RCC 7860 (cell line): Measurements from ENCODE around the gene SLC35E3.
"Not testable (repeated sequence)": the region's sequence is repeated elsewhere in the genome, so short reads cannot be mapped to it uniquely, and the experiment has no call there.

Experiments
- DNase-seq: peaks from one replicate; pipeline ENCODE4 v3.0.0-alpha.2; 2015; ENCODE audit warnings: low spot score
- FAIRE-seq: peaks from 2 replicates; lab custom pipeline; 2012; peaks lifted over from hg19 to GRCh38; lab: Jason Lieb, UNC

Gene SLC35E3

DNA sequence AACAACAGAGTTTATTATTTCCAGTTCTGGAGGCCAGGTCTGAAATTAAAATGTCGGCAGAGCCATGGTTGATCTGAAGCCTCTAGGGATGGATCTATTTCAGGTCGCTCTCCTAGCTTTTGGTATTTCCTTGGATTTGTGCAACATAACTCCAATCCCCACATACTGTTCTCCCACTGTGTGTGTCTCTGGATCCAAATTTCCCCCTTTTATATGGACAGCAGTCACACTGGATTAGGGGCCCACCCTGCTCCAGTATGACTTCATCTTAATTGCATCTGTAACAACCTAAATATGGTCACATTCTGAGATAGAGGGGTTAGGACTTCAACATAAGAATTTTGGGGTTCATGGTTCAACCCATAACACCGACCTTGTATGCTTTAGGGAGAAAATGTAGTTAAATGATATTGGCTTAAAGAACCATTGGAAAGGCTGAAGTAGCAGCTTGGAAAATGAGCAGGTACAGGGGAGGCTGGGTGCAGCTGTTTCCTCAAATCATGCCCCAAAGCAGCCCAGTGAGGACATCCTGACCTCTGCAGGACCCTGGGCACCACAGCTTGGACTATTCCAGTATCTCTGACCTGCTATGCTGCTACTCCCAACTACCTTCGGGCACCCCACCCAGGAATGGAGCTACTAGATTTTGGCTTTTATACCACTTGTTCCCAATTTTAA, 48.1 kb downstream of the SLC35E3 start:
- no peak for DNase-seq
- FAIRE-seq: no peak

GRCh38 chr12:68794653-68795251, 48.8 kb downstream of the SLC35E3 start:
- DNase-seq (peak; percentile 25), FAIRE-seq (no peak)

DNA sequence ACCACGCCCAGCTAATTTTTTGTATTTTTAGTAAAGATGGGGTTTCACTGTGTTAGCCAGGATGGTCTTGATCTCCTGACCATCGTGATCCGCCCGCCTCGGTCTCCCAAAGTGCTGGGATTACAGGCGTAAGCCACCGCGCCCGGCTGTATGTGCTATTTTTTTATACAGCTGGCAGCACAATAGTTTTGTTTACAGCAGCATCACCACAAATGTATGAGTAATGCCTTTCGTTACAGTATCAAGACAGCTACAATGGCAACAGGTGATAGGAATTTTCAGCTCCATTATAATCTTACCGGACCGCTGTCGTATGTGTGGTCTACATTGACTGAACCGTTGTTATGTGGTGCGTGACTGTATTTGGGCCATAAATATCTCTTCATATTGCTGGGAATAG, 50.4 kb downstream of the SLC35E3 start:
- no peak for FAIRE-seq
- DNase-seq: no peak

- FAIRE-seq: no peak
- DNase-seq: no peak
These were observed 52.9 kb downstream of the SLC35E3 start for GRCh38 chr12:68798882-68799234.

- no peak for DNase-seq
- FAIRE-seq: no peak
These were observed 54.3 kb downstream of the SLC35E3 start for GRCh38 chr12:68800294-68800693.

DNA sequence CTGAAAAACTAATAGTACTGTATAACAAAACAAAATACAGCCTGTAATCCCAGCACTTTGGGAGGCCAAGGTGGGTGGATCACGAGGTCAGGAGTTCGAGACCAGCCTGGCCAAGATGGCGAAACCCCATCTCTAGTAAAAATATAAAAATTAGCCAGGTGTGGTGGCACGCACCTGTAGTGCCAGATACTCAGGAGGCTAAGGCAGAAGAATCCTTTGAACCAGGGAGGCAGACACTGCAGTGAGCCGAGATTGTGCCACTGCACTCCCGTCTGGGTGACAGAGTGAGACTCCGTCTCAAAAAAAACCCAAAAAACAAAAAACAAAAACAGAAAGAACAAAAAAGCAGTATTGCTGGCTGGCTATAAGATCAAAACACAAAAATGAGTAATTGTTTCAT, 55.1 kb downstream of the SLC35E3 start:
- FAIRE-seq, DNase-seq: not testable (repeated sequence)

- not testable (repeated sequence) for DNase-seq, FAIRE-seq
These were observed 56.4 kb downstream of the SLC35E3 start for GRCh38 chr12:68802372-68802745.

DNA sequence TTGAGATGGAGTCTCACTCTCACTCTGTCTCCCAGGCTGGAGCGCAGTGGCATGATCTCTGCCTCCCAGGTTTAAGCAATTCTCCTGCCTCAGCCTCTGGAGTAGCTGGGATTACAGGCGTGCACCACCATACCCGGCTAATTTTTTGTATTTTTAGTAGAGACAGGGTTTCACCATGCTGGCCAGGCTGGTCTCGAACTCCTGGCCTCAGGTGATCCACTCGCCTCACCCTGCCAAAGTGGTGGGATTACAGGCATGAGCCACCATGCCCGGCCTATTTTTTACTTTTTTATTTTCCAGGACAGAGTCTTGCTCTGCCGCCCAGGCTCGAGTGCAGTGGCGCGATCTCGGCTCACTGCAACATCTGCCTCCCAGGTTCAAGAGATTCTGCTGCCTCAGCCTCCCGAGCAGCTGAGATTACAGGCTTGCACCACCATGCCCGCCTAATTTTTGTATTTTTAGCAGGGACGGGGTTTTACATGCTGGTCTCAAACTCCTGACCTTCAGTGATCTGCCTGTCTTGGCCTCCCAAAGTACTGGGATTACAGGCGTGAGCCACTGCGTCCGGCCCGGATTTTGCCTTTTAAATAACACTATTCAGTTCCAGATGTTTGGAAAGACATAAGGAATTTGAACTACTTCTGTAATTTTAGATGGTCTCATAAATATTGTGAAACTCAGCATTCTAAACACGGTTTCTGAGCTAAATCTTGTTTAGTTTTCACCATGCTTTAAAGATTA, 57.1 kb downstream of the SLC35E3 start:
- not testable (repeated sequence) for FAIRE-seq, DNase-seq

DNA sequence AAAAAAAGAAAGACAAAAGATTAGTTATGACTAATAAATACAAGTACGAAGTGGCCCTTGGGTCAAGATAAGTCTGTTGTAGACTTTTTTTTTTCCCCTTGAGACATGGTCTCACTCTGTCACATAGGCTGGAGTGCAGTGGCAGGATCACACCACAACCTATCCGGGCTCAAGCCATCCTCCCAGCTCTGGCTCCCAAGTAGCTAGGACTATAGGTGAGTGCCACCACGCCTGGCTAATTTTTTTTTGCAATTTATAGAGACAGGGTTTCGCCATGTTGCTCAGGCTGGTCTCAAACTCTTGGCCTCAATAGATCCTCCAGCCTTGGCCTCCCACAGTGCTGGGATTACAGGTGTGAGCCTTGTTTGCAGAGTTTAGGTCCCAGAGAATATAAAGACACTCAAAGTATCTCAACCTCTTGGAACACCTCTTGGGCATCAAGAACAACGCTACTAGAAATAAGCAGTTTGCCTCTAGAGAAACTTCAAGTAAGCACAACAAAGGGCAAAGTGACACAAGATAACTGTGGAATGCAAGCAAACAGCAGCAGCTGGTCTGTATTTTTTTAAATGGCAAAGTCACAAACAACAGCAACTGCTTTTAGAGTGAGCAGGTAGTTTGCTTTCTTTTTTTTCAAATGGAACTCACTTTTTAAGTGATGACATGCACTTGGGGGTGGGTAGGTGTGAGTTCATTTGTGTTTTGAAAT, 58.1 kb downstream of the SLC35E3 start:
- FAIRE-seq (no peak), DNase-seq (no peak)

GRCh38 chr12:68804657-68805591, 58.9 kb downstream of the SLC35E3 start:
- no peak for FAIRE-seq
- DNase-seq: no peak

DNA sequence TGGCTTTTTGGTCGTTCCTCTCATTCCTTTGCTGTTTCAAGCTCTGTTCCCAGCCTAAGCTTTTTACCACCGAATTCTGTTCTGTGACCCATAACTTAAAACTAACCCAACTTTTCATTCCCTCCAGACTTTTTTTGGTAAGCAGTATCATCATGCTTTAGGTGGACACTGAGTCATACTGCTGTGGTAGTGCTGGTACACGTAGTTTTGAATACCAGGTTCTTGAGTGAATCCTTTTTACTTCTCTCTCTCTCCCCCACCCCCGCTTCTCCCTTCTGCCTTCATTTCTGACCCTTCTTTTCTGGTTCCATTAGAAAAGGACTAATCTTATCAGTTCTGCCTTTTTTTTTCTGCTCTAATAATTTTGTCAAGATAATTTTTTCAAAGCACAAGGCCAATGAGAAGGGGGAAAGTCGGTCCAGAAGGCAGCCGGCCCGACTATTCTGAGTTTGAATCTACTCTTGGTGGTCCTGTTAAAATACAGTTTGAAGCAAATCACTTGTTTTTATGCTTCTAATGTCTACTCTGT, 59.7 kb downstream of the SLC35E3 start:
- DNase-seq: no peak

GRCh38 chr12:68806488-68807237, 60.7 kb downstream of the SLC35E3 start:
- no peak for FAIRE-seq

More for the DNA sequence above, 59.7 kb downstream of the SLC35E3 start:
- FAIRE-seq: no peak

DNA sequence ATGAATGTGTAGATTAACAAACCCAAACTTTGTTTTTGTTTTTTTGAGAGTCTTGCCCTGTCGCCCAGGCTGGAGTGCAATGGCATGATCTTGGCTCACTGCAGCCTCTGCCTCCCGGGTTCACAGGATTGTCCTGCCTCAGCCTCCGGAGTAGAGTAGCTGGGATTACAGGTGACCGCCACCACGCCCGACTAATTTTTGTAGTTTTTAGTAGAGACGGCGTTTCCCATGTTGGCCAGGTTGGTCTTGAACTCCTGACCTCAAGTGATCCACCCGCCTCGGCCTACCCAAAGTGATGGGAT, 61.2 kb downstream of the SLC35E3 start:
- DNase-seq, FAIRE-seq: not testable (repeated sequence)

More at GRCh38 chr12:68806488-68807237, 60.7 kb downstream of the SLC35E3 start:
- DNase-seq: no peak

DNA sequence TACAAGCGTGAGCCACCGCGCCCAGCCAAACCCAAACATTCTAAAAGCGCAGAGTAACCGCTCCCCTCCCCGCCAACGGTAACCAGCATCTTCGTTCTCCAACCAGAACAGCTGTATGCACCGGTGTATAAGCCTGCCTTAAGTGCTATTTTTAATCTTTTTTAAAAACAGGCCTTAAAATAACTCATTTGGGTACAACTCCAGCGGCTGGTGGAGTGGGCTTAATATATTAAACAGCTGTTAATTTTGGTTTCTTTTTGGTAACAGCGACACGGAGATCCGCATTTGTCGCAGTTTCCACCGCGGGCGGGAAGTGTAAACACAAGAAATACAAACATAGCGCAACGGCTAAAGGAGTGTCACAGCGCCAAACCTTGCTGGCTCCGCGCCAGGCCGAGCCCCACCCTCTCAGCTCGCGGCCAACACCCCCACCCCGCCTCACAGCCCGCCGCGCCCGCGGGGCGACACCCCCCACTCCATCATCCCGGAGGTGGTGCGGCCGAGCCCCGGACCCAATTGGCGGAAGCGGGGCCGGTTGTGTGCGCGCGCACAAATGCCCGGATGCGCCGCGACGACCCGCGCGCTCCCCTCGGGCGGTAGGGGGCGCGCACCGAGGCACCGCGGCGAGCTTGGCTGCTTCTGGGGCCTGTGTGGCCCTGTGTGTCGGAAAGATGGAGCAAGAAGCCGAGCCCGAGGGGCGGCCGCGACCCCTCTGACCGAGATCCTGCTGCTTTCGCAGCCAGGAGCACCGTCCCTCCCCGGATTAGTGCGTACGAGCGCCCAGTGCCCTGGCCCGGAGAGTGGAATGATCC, 61.8 kb downstream of the SLC35E3 start, which contains the start of gene MDM2:
TSS of gene MDM2 (plus strand) at position 602 of the 812 bp plus-strand sequence. CDS start 301 bp downstream, outside the sequence.
- FAIRE-seq: no peak
- peak; percentile 67 for DNase-seq

DNA sequence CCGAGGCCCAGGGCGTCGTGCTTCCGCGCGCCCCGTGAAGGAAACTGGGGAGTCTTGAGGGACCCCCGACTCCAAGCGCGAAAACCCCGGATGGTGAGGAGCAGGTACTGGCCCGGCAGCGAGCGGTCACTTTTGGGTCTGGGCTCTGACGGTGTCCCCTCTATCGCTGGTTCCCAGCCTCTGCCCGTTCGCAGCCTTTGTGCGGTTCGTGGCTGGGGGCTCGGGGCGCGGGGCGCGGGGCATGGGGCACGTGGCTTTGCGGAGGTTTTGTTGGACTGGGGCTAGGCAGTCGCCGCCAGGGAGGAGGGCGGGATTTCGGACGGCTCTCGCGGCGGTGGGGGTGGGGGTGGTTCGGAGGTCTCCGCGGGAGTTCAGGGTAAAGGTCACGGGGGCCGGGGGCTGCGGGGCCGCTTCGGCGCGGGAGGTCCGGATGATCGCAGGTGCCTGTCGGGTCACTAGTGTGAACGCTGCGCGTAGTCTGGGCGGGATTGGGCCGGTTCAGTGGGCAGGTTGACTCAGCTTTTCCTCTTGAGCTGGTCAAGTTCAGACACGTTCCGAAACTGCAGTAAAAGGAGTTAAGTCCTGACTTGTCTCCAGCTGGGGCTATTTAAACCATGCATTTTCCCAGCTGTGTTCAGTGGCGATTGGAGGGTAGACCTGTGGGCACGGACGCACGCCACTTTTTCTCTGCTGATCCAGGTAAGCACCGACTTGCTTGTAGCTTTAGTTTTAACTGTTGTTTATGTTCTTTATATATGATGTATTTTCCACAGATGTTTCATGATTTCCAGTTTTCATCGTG, 62.6 kb downstream of the SLC35E3 start:
- peak; percentile 88 for DNase-seq
- peak; percentile 63 for FAIRE-seq

GRCh38 chr12:68809190-68810026, 63.4 kb downstream of the SLC35E3 start:
- FAIRE-seq (no peak), DNase-seq (no peak)

- DNase-seq, FAIRE-seq: not testable (repeated sequence)
These were observed 64.0 kb downstream of the SLC35E3 start for GRCh38 chr12:68810027-68810389.
